B cell (primary cell): ENCODE data around the gene NAA80. TPM values are rescaled to one million over a fixed set of nuclear protein-coding genes. Genes with fewer than 3 reads are reported as not detected.

Source experiments
- ATAC-seq: fragments of 200-7000 bp; cut with Tn5 transposase; one replicate; pipeline ENCODE4 v1.10.0; 2021; ENCODE audit warnings: low read depth, mild to moderate bottlenecking, moderate number of reproducible peaks, moderate library complexity
- CTCF ChIA-PET: fragments of 350-600 bp; sonication (Branson Sonifier 250); formaldehyde crosslinking; loops from one replicate; lab custom pipeline; 2021; ENCODE audit warnings: antibody characterized with exemption, inconsistent platforms; lab: Charles Lee
- POLR2A ChIA-PET: fragments of 350-600 bp; sonication (Branson Sonifier 250); formaldehyde crosslinking; loops from one replicate; lab custom pipeline; 2021; ENCODE audit warnings: antibody characterized with exemption; lab: Charles Lee
- DNase-seq: peaks from one replicate; pipeline ENCODE4 v3.0.0; 2013
- H2AFZ ChIP-seq: 2 replicates; pipeline ENCODE4 v1.6.1; 2012; ENCODE audit warnings: mild to moderate bottlenecking, low read depth, low read length; ENCODE audit not compliant: insufficient read depth, poor library complexity, severe bottlenecking
- H3K27ac ChIP-seq, 2 donors: 1 replicate in 1 of 2; 2 replicates in 1 of 2; pipeline ENCODE4 v1.5.1; 2012 to 2013; ENCODE audit warnings: low read length in 2 of 2, mild to moderate bottlenecking in 2 of 2, moderate library complexity in 1 of 2
- H3K27me3 ChIP-seq, 4 experiments: fragments of 200-600 bp in 1 of 4; sonication (generic) in 1 of 4; replicated peaks in 1 of 4; 1 replicate in 2 of 4; 2 replicates in 2 of 4; pipeline versions ENCODE4 v1.6.1 to v1.7.0; 2013 to 2016; ENCODE audit warnings: low read length in 3 of 4, mild to moderate bottlenecking in 2 of 4, mixed read lengths in 1 of 4, moderate library complexity in 1 of 4; ENCODE audit not compliant: insufficient read depth in 4 of 4, control insufficient read depth in 3 of 4; ENCODE audit errors: control extremely low read depth in 1 of 4
- H3K36me3 ChIP-seq, 2 experiments: replicated peaks in 1 of 2; 1 replicate in 1 of 2; 2 replicates in 1 of 2; pipeline versions ENCODE4 v1.6.1 to v1.7.1; 2013; ENCODE audit warnings: low read length in 1 of 2; ENCODE audit not compliant: insufficient read depth in 2 of 2, control insufficient read depth in 1 of 2; ENCODE audit errors: control extremely low read depth in 1 of 2, extremely low read depth in 1 of 2
- H3K4me1 ChIP-seq, 2 donors: fragments of 200-600 bp in 1 of 2; sonication (generic) in 1 of 2; 1 replicate in 1 of 2; 2 replicates in 1 of 2; pipeline versions ENCODE4 v1.5.1 to v1.6.1; 2013 to 2017; ENCODE audit warnings: low read length in 2 of 2; ENCODE audit not compliant: control insufficient read depth in 2 of 2, insufficient read depth in 2 of 2
- H3K4me2 ChIP-seq: replicated peaks from 2 replicates; pipeline ENCODE3; 2012; ENCODE audit warnings: mild to moderate bottlenecking, low read depth, low read length; ENCODE audit not compliant: poor library complexity, severe bottlenecking
- H3K4me3 ChIP-seq, 5 experiments: fragments of 200-600 bp in 1 of 5; sonication (generic) in 1 of 5; 1 replicate in 3 of 5; 2 replicates in 2 of 5; pipeline versions ENCODE4 v1.5.1 to v1.7.0; 2011 to 2016; ENCODE audit warnings: low read length in 4 of 5, mild to moderate bottlenecking in 4 of 5, low read depth in 2 of 5, control low read depth in 1 of 5, moderate library complexity in 1 of 5; ENCODE audit not compliant: insufficient read depth in 1 of 5; ENCODE audit errors: control extremely low read depth in 1 of 5, extremely low read depth in 1 of 5
- H3K79me2 ChIP-seq: fragments of 200-600 bp; sonication (generic); one replicate; pipeline ENCODE4 v1.6.0; 2016; ENCODE audit warnings: low read length; ENCODE audit not compliant: control insufficient read depth, insufficient read depth
- H3K9ac ChIP-seq: fragments of 200-600 bp; sonication (generic); 2 replicates; pipeline ENCODE4 v1.6.1; 2017; ENCODE audit warnings: mild to moderate bottlenecking, low read length, moderate library complexity
- H3K9me3 ChIP-seq, 3 donors: one replicate each; pipeline versions ENCODE4 v1.6.1 to v1.7.1; 2013; ENCODE audit warnings: low read length in 2 of 3; ENCODE audit not compliant: control insufficient read depth in 2 of 3, insufficient read depth in 1 of 3; ENCODE audit errors: control extremely low read depth in 1 of 3
- H4K20me1 ChIP-seq: 2 replicates; pipeline ENCODE4 v1.6.0; 2012; ENCODE audit warnings: mild to moderate bottlenecking, low read length; ENCODE audit not compliant: insufficient read depth, control insufficient read depth, poor library complexity, severe bottlenecking
- H3K27ac Mint-ChIP-seq: one replicate; pipeline ENCODE4 v1.8.0; 2021; ENCODE audit warnings: mixed read lengths
- H3K27me3 Mint-ChIP-seq: one replicate; pipeline ENCODE4 v1.8.0; 2021; ENCODE audit warnings: mixed read lengths
- H3K4me1 Mint-ChIP-seq: one replicate; pipeline ENCODE4 v1.8.0; 2021; ENCODE audit warnings: mixed read lengths
- H3K4me3 Mint-ChIP-seq: one replicate; pipeline ENCODE4 v1.8.0; 2021; ENCODE audit warnings: mixed read lengths
- H3K9me3 Mint-ChIP-seq: one replicate; pipeline ENCODE4 v1.8.0; 2022; ENCODE audit warnings: mixed read lengths; ENCODE audit not compliant: insufficient read depth
- EZH2 ChIP-seq: IDR thresholded peaks from 2 replicates; pipeline ENCODE4 v1.6.1; 2012; ENCODE audit warnings: borderline replicate concordance, low read depth, mild to moderate bottlenecking, moderate library complexity, low read length; ENCODE audit not compliant: insufficient read depth, poor library complexity, severe bottlenecking
- WGBS: methylation state at CpG from one replicate; pipeline ENCODE4 v1.1.5; 2013; ENCODE audit warnings: missing lambda C conversion rate; ENCODE audit not compliant: insufficient coverage; 5-methylcytosine and 5-hydroxymethylcytosine counted together
- intact Hi-C: fragments of 100-400 bp; cut with micrococcal nuclease; formaldehyde crosslinking; loops from one replicate; pipeline ENCODE4 v1.10.0; 2022
- polyA plus RNA-seq: library from polyadenylated mRNA; depleted of rRNA; stranded (reverse); fragments of >200 nt; gene quantifications from 2 replicates; pipeline ENCODE4 v1.2.3, GENCODE V29; 2012
- total RNA-seq, 2 donors: library from RNA; stranded (reverse); fragments of 120-200 nt in 1 of 2; gene quantifications; 1 replicate in 1 of 2; 2 replicates in 1 of 2; pipeline versions ENCODE4 v1.2.3 to v1.2.4, GENCODE V29; 2013 to 2022
- TF ChIP-seq, protein P1 (sequence below): fragments of 200-600 bp; IDR thresholded peaks from one replicate; pipeline ENCODE4 v1.8.0; 2022; ENCODE audit warnings: antibody characterized with exemption, mild to moderate bottlenecking

Gene NAA80
- total and polyA plus RNA-seq, 2 donors (not counting 1 experiment from before 2014, with no cell fraction given), result 37.8 to 49.0 TPM

DNA sequence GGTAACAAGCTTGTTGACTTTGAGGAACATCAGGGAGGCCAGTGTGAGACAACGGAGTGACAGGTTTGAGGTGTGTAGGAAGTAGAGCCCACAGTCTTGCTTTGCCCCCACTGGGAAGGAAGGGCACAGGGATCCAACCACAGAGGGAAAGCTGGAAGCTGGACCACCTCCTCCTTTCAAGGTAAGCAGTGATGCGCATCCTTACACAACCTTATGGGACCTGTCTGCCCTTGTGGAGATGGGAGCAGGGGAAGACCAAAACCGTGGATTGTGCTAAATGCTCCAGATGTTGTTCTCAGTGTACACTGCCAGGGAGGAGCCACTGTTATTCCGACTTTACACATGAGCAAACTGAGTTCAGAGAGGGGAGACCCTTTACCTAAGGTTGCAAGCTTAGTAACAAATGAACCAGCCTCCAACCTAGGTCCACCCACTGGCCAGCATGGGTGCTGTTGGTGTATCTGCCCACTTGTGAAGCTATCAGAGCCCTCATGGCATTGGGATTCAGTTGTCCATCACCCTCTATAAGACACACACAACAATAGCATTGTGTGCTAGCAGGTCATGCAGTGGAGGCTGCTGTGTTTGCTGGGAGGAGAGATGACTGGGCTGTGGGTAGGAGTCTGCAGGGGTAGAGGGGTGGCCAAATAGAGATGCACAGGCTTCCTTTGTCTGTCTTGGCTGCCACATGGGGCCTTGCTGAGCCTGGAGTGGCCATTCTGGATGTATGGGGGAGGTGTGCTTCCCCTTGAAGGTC is 20.9 kb downstream of the NAA80 start:
- Histone ChIP-seq H3K4me3 (no peak overlapping the region), H4K20me1 (peaks cover 10% of the 10 kb centered on the region), H3K9ac (no peak overlapping the region), H3K27ac (no peak overlapping the region), H3K27me3 (peaks cover 0 to 53% (median 21%) of the 10 kb centered on the region in 4 experiments), H3K79me2 (no peaks in the 10 kb centered on the region), H2AFZ (no peak overlapping the region), H3K36me3 (no peaks in the 10 kb centered on the region), H3K4me1 (peaks cover 29 to 32% of the 10 kb centered on the region in 2 donors), H3K9me3 (peaks cover 0 to 3% (median 0%) of the 10 kb centered on the region in 3 donors), H3K4me2 (no peak overlapping the region)
- peaks cover 23% of the 10 kb centered on the region for H3K27me3 Mint-ChIP-seq
- 83% methylated on average over 2 of the region's 4 CpGs for WGBS
- DNase-seq, result no peak
- intact Hi-C loops, result no loop called here
- TF ChIP-seq, protein P1, sequence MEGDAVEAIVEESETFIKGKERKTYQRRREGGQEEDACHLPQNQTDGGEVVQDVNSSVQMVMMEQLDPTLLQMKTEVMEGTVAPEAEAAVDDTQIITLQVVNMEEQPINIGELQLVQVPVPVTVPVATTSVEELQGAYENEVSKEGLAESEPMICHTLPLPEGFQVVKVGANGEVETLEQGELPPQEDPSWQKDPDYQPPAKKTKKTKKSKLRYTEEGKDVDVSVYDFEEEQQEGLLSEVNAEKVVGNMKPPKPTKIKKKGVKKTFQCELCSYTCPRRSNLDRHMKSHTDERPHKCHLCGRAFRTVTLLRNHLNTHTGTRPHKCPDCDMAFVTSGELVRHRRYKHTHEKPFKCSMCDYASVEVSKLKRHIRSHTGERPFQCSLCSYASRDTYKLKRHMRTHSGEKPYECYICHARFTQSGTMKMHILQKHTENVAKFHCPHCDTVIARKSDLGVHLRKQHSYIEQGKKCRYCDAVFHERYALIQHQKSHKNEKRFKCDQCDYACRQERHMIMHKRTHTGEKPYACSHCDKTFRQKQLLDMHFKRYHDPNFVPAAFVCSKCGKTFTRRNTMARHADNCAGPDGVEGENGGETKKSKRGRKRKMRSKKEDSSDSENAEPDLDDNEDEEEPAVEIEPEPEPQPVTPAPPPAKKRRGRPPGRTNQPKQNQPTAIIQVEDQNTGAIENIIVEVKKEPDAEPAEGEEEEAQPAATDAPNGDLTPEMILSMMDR, result no peak
- TF ChIP-seq EZH2, result no peak
- ChIA-PET POLR2A (interaction anchor here (0.6 kb wide), 1 partner anchor 28 kb away, joined by 3 read pairs; no protein-coding TSS in a partner anchor), CTCF (interaction anchor here (1.2 to 3.1 kb wide), 5 partner anchors 17 to 158 kb away, joined by 3 to 14 read pairs (median 4); partner anchors contain the start of gene GNAT1)
- H3K27ac Mint-ChIP-seq, result no peak overlapping the region
- H3K9me3 Mint-ChIP-seq, result no peaks in the 10 kb centered on the region
- H3K4me3 Mint-ChIP-seq, result no peak overlapping the region
- ATAC-seq, result no peak
- H3K4me1 Mint-ChIP-seq, result peaks cover 20% of the 10 kb centered on the region

DNA sequence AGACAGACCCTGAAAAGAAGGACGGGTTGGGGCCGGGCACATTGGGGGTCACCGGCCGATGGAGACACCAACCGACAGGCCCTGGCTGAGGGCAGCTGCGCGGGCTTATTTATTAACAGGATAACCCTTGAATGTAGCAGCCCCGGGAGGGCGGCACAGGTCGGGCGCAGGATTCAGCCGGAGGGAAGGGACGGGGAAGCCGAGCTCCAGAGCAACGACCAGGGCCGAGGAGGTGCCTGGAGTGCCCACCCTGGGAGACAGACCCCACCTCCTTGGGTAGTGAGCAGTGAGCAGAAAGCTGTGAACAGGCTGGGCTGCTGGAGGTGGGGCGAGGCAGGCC is 22.5 kb downstream of the NAA80 start:
- peaks cover 10% of the 10 kb centered on the region for H4K20me1 ChIP-seq
- peaks cover 26% of the 10 kb centered on the region for H3K4me1 Mint-ChIP-seq
- no peak overlapping the region for H3K9ac ChIP-seq
- no peaks in the 10 kb centered on the region for H3K79me2 ChIP-seq
- no peak overlapping the region for H3K4me3 Mint-ChIP-seq
- H3K9me3 ChIP-seq, result peaks cover 0 to 3% (median 0%) of the 10 kb centered on the region in 3 donors
- no peak for TF ChIP-seq EZH2
- TF ChIP-seq, protein P1, result no peak
- WGBS, result 80% methylated on average over 15 of the region's 17 CpGs
- H3K27ac ChIP-seq, result no peak overlapping the region
- H3K4me3 ChIP-seq, result no peak overlapping the region
- no peak for DNase-seq
- peaks cover 33 to 39% of the 10 kb centered on the region in 2 donors for H3K4me1 ChIP-seq
- intact Hi-C loops, result no loop called here
- no peak for ATAC-seq
- H3K27me3 ChIP-seq, result peaks cover 0 to 57% (median 21%) of the 10 kb centered on the region in 4 experiments
- no peaks in the 10 kb centered on the region for H3K9me3 Mint-ChIP-seq
- CTCF ChIA-PET, result interaction anchor here (0.8 to 3.1 kb wide), 5 partner anchors 30 to 85 kb away, joined by 3 to 14 read pairs (median 3); partner anchors contain the start of gene GNAT1
- POLR2A ChIA-PET, result no interaction called here
- no peak overlapping the region for H3K27ac Mint-ChIP-seq
- H3K27me3 Mint-ChIP-seq, result peaks cover 28% of the 10 kb centered on the region
- H2AFZ ChIP-seq, result no peak overlapping the region
- H3K4me2 ChIP-seq, result no peak overlapping the region
- no peaks in the 10 kb centered on the region for H3K36me3 ChIP-seq
